BJ (cell line): ENCODE results near the gene MEAK7. TPM values are rescaled to one million over a fixed set of nuclear protein-coding genes. Genes with fewer than 3 reads are reported as not detected.

Source experiments
- CTCF ChIA-PET: fragments of 350-600 bp; formaldehyde crosslinking; extraction: SDS; loops from one replicate; lab custom pipeline; 2021; ENCODE audit warnings: antibody characterized with exemption, inconsistent platforms; lab: Yijun Ruan, JAX
- POLR2A ChIA-PET: fragments of 300-600 bp; sonication (Branson Sonifier 250); formaldehyde crosslinking; extraction: SDS; loops from one replicate; lab custom pipeline; 2021; ENCODE audit warnings: antibody characterized with exemption; lab: Charles Lee
- DNase-seq: peaks from one replicate; pipeline ENCODE4 v3.0.0-alpha.2; 2011; ENCODE audit warnings: low read depth
- H3K27me3 ChIP-seq: 2 replicates; pipeline ENCODE4 v1.6.0; 2011; ENCODE audit warnings: low read length; ENCODE audit not compliant: control insufficient read depth, insufficient read depth
- H3K36me3 ChIP-seq: 2 replicates; pipeline ENCODE4 v1.5.1; 2011; ENCODE audit warnings: low read length; ENCODE audit not compliant: control insufficient read depth, insufficient read depth
- H3K4me3 ChIP-seq: 2 replicates; pipeline ENCODE4 v1.5.1; 2011; ENCODE audit warnings: low read depth, mild to moderate bottlenecking, control low read depth, low read length
- CTCF ChIP-seq: IDR thresholded peaks from 2 replicates; pipeline ENCODE4 v1.5.1; 2011; ENCODE audit warnings: low read depth, mild to moderate bottlenecking, control low read depth, inconsistent platforms, low read length, moderate library complexity; ENCODE audit not compliant: insufficient read depth
- polyA plus RNA-seq: library from polyadenylated mRNA; depleted of rRNA; stranded (reverse); fragments of >200 nt; gene quantifications from 2 replicates; pipeline ENCODE4 v1.2.3, GENCODE V29; 2011

Gene MEAK7
- polyA plus RNA-seq, 1 experiment, result 41.2 TPM

- no peak overlapping the region for H3K4me3 ChIP-seq
- ChIA-PET CTCF (interaction anchor here (2.5 kb wide), 1 partner anchor 27 kb away, joined by 6 read pairs; no protein-coding TSS in a partner anchor), POLR2A (no interaction called here)
- DNase-seq, result no peak
- no peak for TF ChIP-seq CTCF
- no peaks in the 10 kb centered on the region for H3K36me3 ChIP-seq
- no peaks in the 10 kb centered on the region for H3K27me3 ChIP-seq
Measured at GRCh38 chr16:84538222-84538840, 33.9 kb upstream of the MEAK7 start.

GRCh38 chr16:84537491-84538151 is 33.2 kb upstream of the MEAK7 start:
- Histone ChIP-seq H3K4me3 (no peak overlapping the region), H3K36me3 (no peaks in the 10 kb centered on the region), H3K27me3 (no peaks in the 10 kb centered on the region)
- TF ChIP-seq CTCF, result no peak
- DNase-seq, result no peak
- CTCF ChIA-PET, result no interaction called here
- POLR2A ChIA-PET, result no interaction called here

GRCh38 chr16:84535851-84536250 is 31.4 kb upstream of the MEAK7 start:
- no peak overlapping the region for H3K4me3 ChIP-seq
- no peak for DNase-seq
- TF ChIP-seq CTCF, result no peak
- H3K27me3 ChIP-seq, result no peaks in the 10 kb centered on the region
- POLR2A ChIA-PET, result no interaction called here
- no peaks in the 10 kb centered on the region for H3K36me3 ChIP-seq
- CTCF ChIA-PET, result interaction anchor here (0.6 kb wide), 1 partner anchor 191 kb away, joined by 3 read pairs; no protein-coding TSS in a partner anchor

GRCh38 chr16:84535408-84535807 is 30.9 kb upstream of the MEAK7 start:
- H3K36me3 ChIP-seq, result no peaks in the 10 kb centered on the region
- TF ChIP-seq CTCF, result no peak
- no peak overlapping the region for H3K4me3 ChIP-seq
- DNase-seq, result no peak
- CTCF ChIA-PET, result interaction anchor here (0.6 kb wide), 1 partner anchor 192 kb away, joined by 3 read pairs; no protein-coding TSS in a partner anchor
- POLR2A ChIA-PET, result no interaction called here
- no peaks in the 10 kb centered on the region for H3K27me3 ChIP-seq

- no peak overlapping the region for H3K4me3 ChIP-seq
- no peaks in the 10 kb centered on the region for H3K36me3 ChIP-seq
- ChIA-PET CTCF (no interaction called here), POLR2A (no interaction called here)
- H3K27me3 ChIP-seq, result no peaks in the 10 kb centered on the region
- no peak for TF ChIP-seq CTCF
- DNase-seq, result no peak
Measured at GRCh38 chr16:84534815-84535214, 30.4 kb upstream of the MEAK7 start.
